ENCODE results near the gene TPR.
A peak's percentile ranks its signal among the peaks of the same experiment; 100 is the strongest.
"Not testable (repeated sequence)": the region's sequence is repeated elsewhere in the genome, so short reads cannot be mapped to it uniquely, and the experiment has no call there.

The TPR gene

DNA sequence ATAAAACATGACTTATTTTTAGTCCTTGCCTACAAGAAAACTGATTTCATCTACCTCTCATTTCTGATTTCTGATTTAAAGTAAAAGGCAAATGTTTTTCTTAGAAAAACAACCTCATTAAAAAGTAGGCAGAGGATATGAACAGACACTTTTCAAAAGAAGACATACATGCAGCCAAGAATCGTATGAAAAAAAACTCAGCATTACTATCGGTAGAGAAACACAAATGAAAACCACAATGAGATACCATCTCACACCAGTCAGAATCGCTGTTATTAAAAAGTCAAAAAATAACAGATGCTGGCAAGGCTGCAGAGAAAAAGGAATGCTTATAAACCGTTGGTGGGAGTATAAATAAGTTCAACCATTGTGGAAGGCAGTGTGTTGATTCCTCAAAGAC lies 16.8 kb upstream of the TPR start:
- no peaks in the 10 kb centered on the region for H3K9me3 ChIP-seq (ENCODE audit: control insufficient read depth, low read length)
- no peaks in the 10 kb centered on the region for H3K36me3 ChIP-seq (ENCODE audit: control insufficient read depth, insufficient read depth, low read length)
- H3K9ac ChIP-seq (ENCODE audit: low read length), result no peak overlapping the region
- H3K27me3 ChIP-seq (ENCODE audit: control insufficient read depth, insufficient read depth, low read length), result no peaks in the 10 kb centered on the region
- H3K4me3 ChIP-seq (ENCODE audit: low read length), result no peak overlapping the region
- no peaks in the 10 kb centered on the region for H3K4me1 ChIP-seq (ENCODE audit: control insufficient read depth, insufficient read depth, low read length)

DNA sequence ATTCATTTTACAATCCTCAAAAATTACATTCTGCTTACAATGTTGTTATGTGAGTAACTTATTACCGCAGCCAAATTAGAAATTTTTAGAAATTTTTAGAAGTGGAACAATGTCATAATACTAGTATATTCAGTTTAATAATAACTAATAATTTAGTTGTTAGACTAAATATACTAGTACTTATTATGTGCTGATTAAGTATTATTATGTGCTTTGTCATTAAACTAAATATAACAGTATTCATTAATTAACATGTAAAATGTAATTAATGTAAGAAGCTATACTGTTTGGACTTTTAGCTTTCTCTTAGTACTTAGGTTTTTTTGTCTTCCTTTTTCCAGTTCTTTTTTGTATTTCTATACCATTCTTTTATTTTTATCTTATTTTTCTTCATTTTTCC lies 15.9 kb upstream of the TPR start:
- no peaks in the 10 kb centered on the region for H3K27me3 ChIP-seq (ENCODE audit: control insufficient read depth, insufficient read depth, low read length)
- no peaks in the 10 kb centered on the region for H3K36me3 ChIP-seq (ENCODE audit: control insufficient read depth, insufficient read depth, low read length)
- H3K4me1 ChIP-seq (ENCODE audit: control insufficient read depth, insufficient read depth, low read length), result no peaks in the 10 kb centered on the region
- no peak overlapping the region for H3K4me3 ChIP-seq (ENCODE audit: low read length)
- H3K9ac ChIP-seq (ENCODE audit: low read length), result no peak overlapping the region
- no peaks in the 10 kb centered on the region for H3K9me3 ChIP-seq (ENCODE audit: control insufficient read depth, low read length)

DNA sequence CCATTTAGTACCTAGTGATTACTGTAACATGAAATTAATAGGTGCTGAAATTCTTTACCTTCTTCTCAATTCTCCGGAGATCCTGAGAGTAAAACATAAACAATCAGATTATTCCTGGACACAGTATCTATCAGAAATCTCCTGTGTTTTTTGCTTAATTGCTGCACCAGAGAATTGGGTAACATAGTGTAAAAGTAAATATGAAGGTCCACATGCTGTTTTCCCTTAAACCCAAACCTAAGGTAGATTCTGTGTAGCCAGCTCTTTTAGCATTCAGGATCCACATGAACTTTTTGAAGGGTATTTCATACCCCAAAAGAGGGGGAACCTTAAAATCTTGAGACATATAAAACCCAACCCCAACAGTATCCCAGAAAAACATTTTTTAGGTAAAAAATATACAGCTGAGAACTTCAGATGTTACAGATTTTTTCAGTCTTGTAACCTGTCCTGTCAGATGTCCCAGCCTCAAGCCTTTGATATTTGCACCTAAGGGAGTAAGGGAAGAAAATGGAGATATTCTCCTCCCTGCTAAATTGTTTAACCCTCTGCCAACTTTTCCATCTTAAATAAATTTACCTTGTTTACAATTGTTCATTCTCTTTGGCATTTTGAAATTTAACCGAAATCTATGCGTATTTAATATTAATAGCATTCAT lies 11.8 kb upstream of the TPR start:
- no peaks in the 10 kb centered on the region for H3K9me3 ChIP-seq (ENCODE audit: control insufficient read depth, low read length)
- H3K4me1 ChIP-seq (ENCODE audit: control insufficient read depth, insufficient read depth, low read length), result no peaks in the 10 kb centered on the region
- no peaks in the 10 kb centered on the region for H3K27me3 ChIP-seq (ENCODE audit: control insufficient read depth, insufficient read depth, low read length)
- no peak overlapping the region for H3K4me3 ChIP-seq (ENCODE audit: low read length)
- H3K36me3 ChIP-seq (ENCODE audit: control insufficient read depth, insufficient read depth, low read length), result no peaks in the 10 kb centered on the region
- H3K9ac ChIP-seq (ENCODE audit: low read length), result no peak overlapping the region

DNA sequence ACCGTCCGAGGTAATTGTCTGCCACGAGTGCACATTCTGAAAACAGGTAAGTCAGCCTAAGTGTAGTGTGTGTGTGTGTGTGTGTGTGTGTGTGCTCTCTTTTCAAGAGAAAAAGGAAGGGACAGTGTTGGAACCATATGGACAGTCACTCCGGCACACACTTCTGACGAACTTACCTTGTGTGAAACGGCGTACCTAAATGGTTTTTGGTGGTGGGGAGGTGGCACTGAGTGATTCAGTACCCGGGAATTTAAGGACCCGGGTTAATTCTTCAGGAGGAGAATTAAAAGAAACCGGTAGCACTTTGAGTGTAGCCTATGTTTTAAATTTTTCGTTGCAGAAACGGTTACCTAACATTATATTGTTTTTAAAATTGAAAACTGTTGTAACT lies 871 bp upstream of the TPR start:
- Histone ChIP-seq H3K9ac (ENCODE audit: low read length) (peak overlapping the region; percentile 97), H3K27me3 (ENCODE audit: control insufficient read depth, insufficient read depth, low read length) (no peaks in the 10 kb centered on the region), H3K4me1 (ENCODE audit: control insufficient read depth, insufficient read depth, low read length) (no peaks in the 10 kb centered on the region), H3K4me3 (ENCODE audit: low read length) (peak overlapping the region; percentile 96), H3K9me3 (ENCODE audit: control insufficient read depth, low read length) (no peaks in the 10 kb centered on the region), H3K36me3 (ENCODE audit: control insufficient read depth, insufficient read depth, low read length) (no peaks in the 10 kb centered on the region)

DNA sequence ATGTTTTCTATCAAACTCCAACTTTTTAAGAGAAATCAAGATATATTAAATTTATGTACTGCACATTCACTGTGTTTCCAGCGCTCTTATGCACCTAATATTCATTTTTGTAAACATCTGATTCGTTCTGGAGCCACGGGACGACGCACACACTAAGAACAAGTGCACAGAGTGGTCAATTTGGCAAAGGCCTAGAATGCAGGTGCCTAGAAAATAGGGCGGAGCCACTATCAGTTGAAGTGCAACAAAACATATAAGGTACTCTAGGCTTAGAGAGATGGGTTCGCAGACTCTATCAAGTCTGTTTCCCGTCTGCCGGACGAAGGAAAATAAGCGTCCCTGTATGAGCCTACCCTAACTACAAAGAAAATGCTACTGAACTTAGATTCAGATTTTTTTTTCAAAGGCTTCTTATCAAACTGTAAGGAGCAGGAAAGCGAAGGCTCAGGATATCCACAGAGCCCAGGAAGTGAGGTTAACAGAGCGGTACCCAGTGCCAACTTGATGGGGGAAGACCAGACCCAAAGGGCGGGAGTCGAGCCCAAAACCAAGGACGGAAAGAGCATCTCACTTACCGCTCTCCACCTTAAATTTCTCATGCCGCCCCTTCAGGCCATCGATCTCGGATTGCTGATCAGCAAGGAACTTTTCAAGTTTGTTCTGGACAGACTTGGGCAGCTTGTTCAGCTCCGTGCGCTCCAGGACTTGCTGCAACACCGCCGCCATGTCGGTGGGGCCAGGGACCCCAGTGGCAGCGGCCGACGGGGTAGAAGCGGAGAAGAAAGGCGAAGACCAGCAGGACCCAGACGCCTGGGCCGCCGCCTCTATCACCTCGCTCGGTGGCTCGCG lies 526 bp downstream of the TPR start:
- no peaks in the 10 kb centered on the region for H3K36me3 ChIP-seq (ENCODE audit: control insufficient read depth, insufficient read depth, low read length)
- H3K27me3 ChIP-seq (ENCODE audit: control insufficient read depth, insufficient read depth, low read length), result no peaks in the 10 kb centered on the region
- H3K9ac ChIP-seq (ENCODE audit: low read length), result peak overlapping the region; percentile 97
- peak overlapping the region; percentile 96 for H3K4me3 ChIP-seq (ENCODE audit: low read length)
- H3K4me1 ChIP-seq (ENCODE audit: control insufficient read depth, insufficient read depth, low read length), result no peaks in the 10 kb centered on the region
- H3K9me3 ChIP-seq (ENCODE audit: control insufficient read depth, low read length), result no peaks in the 10 kb centered on the region

DNA sequence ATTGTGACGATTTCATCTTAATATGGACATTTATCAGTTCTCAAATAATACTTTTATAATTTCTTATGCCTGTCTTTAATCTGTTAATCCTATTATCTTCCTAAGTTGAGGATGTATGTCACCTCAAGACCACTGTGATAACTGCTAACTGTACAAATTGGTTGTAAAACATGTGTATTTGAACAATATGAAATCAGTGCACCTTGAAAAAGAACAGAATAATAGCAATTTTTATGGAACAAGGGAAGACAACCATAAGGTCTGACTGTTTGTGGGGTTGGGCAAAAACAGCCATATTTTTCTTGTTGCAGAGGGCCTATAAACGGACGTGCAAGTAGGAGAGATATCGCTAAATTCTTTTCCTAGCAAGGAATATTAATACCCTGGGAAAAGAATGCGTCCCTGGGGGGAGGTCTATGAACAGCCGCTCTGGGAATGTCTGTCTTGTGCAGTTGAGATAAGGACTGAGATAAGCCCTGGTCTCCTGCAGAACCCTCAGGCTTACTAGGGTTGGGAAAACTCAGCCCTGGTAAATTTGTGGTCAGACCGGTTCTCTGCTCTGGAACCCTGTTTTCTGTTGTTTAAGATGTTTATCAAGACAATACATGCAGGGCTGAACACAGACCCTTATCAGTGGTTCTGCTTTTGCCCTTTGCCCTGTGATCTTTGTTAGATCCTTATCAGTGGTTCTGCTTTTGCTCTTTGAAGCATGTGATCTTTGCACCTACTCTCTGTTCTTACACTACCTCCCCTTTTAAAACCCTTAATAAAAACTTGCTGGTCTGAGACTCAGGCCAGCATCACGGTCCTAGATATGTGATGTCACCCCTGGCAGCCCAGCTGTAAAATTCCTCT lies 27.0 kb downstream of the TPR start:
- not testable (repeated sequence) for H3K4me3 ChIP-seq (ENCODE audit: low read length); H3K9ac ChIP-seq (ENCODE audit: low read length); H3K36me3 ChIP-seq (ENCODE audit: control insufficient read depth, insufficient read depth, low read length); H3K27me3 ChIP-seq (ENCODE audit: control insufficient read depth, insufficient read depth, low read length); H3K4me1 ChIP-seq (ENCODE audit: control insufficient read depth, insufficient read depth, low read length); H3K9me3 ChIP-seq (ENCODE audit: control insufficient read depth, low read length)

DNA sequence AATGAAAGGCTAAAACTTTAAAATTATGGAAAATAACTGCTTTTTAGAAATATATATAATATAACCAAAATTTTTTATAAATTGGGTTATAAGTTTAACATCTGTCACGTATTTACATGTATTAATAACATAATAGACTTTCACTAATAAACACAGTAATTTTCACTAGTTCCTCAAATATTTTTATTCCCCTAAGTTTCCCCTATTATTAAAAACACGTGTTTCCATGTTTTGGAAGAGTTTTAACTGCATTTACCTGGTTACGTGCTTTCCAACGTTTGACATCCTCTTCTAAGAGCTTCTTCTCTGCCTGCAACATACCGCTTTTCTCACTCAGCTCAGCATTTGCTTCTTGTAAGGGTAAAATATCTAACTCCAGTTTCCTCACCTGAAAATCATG lies 34.3 kb downstream of the TPR start:
- H3K9ac ChIP-seq (ENCODE audit: low read length), result no peak overlapping the region
- no peaks in the 10 kb centered on the region for H3K9me3 ChIP-seq (ENCODE audit: control insufficient read depth, low read length)
- H3K4me3 ChIP-seq (ENCODE audit: low read length), result no peak overlapping the region
- no peaks in the 10 kb centered on the region for H3K27me3 ChIP-seq (ENCODE audit: control insufficient read depth, insufficient read depth, low read length)
- H3K4me1 ChIP-seq (ENCODE audit: control insufficient read depth, insufficient read depth, low read length), result no peaks in the 10 kb centered on the region
- no peaks in the 10 kb centered on the region for H3K36me3 ChIP-seq (ENCODE audit: control insufficient read depth, insufficient read depth, low read length)

DNA sequence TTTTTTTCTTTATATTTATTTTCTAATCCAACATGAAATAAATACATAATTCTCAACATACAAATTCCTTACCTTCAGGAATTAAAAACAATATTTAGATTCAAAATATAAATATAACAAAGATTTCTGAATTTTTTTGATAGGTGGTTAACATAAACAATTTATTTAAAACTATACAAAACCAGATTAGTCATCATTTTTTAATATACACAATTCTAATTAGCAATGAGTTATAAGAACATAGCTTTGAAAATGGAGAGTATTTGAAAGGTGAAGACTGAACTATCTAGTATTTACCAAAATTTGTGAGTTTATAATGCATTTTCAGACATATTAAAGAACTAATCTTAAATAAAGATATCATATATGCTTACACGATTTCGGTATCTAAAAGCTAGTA lies 37.5 kb downstream of the TPR start:
- peaks cover 5% of the 10 kb centered on the region for H3K36me3 ChIP-seq (ENCODE audit: control insufficient read depth, insufficient read depth, low read length)

DNA sequence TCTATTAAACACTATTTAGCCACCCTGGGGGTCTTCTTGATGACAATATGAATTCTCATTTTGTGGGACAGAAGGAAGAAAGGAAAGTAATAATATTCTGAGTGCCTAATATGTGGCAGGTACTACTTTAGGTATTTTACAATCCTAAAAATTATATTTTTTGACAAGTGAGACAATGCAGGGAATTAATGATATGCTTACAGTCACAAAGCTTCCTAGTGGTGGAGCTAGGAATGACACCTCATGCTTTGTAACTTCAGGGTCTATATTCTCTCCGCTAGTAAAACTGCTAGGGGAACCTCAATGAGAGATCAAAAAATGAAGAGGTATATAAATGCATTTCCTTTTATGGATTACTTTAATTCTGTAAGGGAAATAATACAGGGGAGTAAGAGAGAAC lies 44.3 kb downstream of the TPR start:
- Histone ChIP-seq H3K27me3 (ENCODE audit: control insufficient read depth, insufficient read depth, low read length) (no peaks in the 10 kb centered on the region), H3K36me3 (ENCODE audit: control insufficient read depth, insufficient read depth, low read length) (peaks cover 11% of the 10 kb centered on the region), H3K4me3 (ENCODE audit: low read length) (no peak overlapping the region), H3K9me3 (ENCODE audit: control insufficient read depth, low read length) (no peaks in the 10 kb centered on the region), H3K4me1 (ENCODE audit: control insufficient read depth, insufficient read depth, low read length) (no peaks in the 10 kb centered on the region), H3K9ac (ENCODE audit: low read length) (no peak overlapping the region)

More for the DNA sequence above, 37.5 kb downstream of the TPR start:
- no peaks in the 10 kb centered on the region for H3K9me3 ChIP-seq (ENCODE audit: control insufficient read depth, low read length)
- H3K4me1 ChIP-seq (ENCODE audit: control insufficient read depth, insufficient read depth, low read length), result no peaks in the 10 kb centered on the region
- H3K4me3 ChIP-seq (ENCODE audit: low read length), result no peak overlapping the region
- no peaks in the 10 kb centered on the region for H3K27me3 ChIP-seq (ENCODE audit: control insufficient read depth, insufficient read depth, low read length)
- no peak overlapping the region for H3K9ac ChIP-seq (ENCODE audit: low read length)

DNA sequence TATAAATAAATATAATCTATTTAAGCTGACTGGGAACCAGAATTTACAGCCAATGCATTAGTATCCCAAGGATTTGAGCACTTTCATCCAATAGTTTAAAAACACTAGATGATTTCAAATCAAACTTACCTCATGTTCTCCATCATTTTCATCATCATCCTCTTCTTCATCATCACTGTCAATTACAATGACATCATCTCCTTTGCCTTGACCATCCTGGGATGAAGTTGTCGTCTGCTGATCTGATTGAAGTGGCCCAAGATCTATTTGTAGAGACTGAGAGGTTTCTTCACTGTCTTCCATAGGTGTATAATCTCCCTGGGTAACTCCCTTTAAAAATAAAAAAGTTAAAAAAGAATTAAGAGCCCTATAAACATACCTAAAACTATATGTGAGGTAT lies 47.7 kb downstream of the TPR start:
- Histone ChIP-seq H3K4me1 (ENCODE audit: control insufficient read depth, insufficient read depth, low read length) (no peaks in the 10 kb centered on the region), H3K4me3 (ENCODE audit: low read length) (no peak overlapping the region), H3K9me3 (ENCODE audit: control insufficient read depth, low read length) (no peaks in the 10 kb centered on the region), H3K9ac (ENCODE audit: low read length) (no peak overlapping the region), H3K27me3 (ENCODE audit: control insufficient read depth, insufficient read depth, low read length) (no peaks in the 10 kb centered on the region), H3K36me3 (ENCODE audit: control insufficient read depth, insufficient read depth, low read length) (peaks cover 11% of the 10 kb centered on the region)

DNA sequence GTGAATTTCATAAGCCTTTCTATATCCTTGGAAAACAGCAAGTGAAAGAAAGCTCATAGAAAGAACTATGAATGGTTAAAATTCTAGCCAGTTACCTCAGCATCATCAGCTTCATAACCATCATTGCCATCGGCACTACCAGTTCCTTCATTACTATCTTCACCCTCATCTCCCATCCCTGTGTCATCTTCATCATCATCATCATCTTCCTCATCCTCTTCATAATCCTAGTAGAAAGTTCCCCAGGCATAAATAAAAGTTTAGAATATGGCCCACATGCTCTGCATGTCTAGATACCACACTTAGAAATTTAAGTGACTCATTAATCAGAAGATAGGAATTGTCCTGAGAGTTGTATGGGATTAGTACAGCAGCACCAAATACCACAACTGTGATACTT lies 49.0 kb downstream of the TPR start:
- Histone ChIP-seq H3K4me3 (ENCODE audit: low read length) (no peak overlapping the region), H3K9ac (ENCODE audit: low read length) (no peak overlapping the region), H3K36me3 (ENCODE audit: control insufficient read depth, insufficient read depth, low read length) (peaks cover 14% of the 10 kb centered on the region), H3K27me3 (ENCODE audit: control insufficient read depth, insufficient read depth, low read length) (no peaks in the 10 kb centered on the region), H3K4me1 (ENCODE audit: control insufficient read depth, insufficient read depth, low read length) (no peaks in the 10 kb centered on the region), H3K9me3 (ENCODE audit: control insufficient read depth, low read length) (no peaks in the 10 kb centered on the region)

DNA sequence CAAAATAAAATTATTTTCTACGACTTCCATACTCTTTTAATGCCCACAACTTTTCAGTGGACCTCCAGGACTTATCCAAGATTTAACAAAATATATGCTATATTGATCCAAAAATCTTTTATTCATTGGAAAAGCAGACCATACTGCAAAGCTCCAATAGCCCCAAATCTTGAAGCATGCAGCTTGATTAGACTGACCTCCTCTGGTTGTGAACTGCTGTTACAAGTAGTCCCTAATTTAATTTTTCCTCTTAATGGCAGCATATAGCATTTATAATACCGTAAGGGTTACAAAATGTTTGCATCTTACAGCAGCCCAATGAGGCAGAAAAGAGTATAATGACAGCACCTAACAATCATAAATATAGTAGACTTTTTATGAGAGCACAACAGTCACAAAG lies 49.8 kb downstream of the TPR start:
- H3K4me1 ChIP-seq (ENCODE audit: control insufficient read depth, insufficient read depth, low read length), result no peaks in the 10 kb centered on the region
- no peaks in the 10 kb centered on the region for H3K27me3 ChIP-seq (ENCODE audit: control insufficient read depth, insufficient read depth, low read length)
- H3K9me3 ChIP-seq (ENCODE audit: control insufficient read depth, low read length), result no peaks in the 10 kb centered on the region
- H3K36me3 ChIP-seq (ENCODE audit: control insufficient read depth, insufficient read depth, low read length), result peaks cover 9% of the 10 kb centered on the region
- no peak overlapping the region for H3K9ac ChIP-seq (ENCODE audit: low read length)
- no peak overlapping the region for H3K4me3 ChIP-seq (ENCODE audit: low read length)

Measured in mucosa of stomach (tissue), 1 donor.